Activated CD8-positive, alpha-beta memory T cell treated with anti-CD3 and anti-CD28 coated beads, Interleukin-2, amount 50 U/mL, for 1 hour (primary cell): Measurements from ENCODE around the gene GALNT18.

Experiments
- DNase-seq: peaks from one replicate; pipeline ENCODE4 v3.0.0-alpha.2; 2020; ENCODE audit errors: extremely low read depth

The GALNT18 gene

GRCh38 chr11:11587122-11587521 is 34.7 kb downstream of the GALNT18 start:
- no peak for DNase-seq

GRCh38 chr11:11586465-11586864 is 35.3 kb downstream of the GALNT18 start:
- DNase-seq, result no peak

GRCh38 chr11:11584937-11585336 is 36.9 kb downstream of the GALNT18 start:
- no peak for DNase-seq

- DNase-seq, result no peak
These were observed 37.3 kb downstream of the GALNT18 start for GRCh38 chr11:11584530-11584810.

- DNase-seq, result no peak
These were observed 37.8 kb downstream of the GALNT18 start for GRCh38 chr11:11583801-11584529.

GRCh38 chr11:11582011-11582701 is 39.6 kb downstream of the GALNT18 start:
- no peak for DNase-seq

- DNase-seq, result no peak
These were observed 40.3 kb downstream of the GALNT18 start for GRCh38 chr11:11581481-11581880.

- DNase-seq, result no peak
These were observed 40.9 kb downstream of the GALNT18 start for GRCh38 chr11:11580841-11581411.

- DNase-seq, result no peak
These were observed 41.8 kb downstream of the GALNT18 start for GRCh38 chr11:11580012-11580411.

- no peak for DNase-seq
These were observed 42.5 kb downstream of the GALNT18 start for GRCh38 chr11:11579012-11579988.

- no peak for DNase-seq
These were observed 43.6 kb downstream of the GALNT18 start for GRCh38 chr11:11577932-11578911.

GRCh38 chr11:11577251-11577855 is 44.5 kb downstream of the GALNT18 start:
- no peak for DNase-seq

- no peak for DNase-seq
These were observed 47.2 kb downstream of the GALNT18 start for GRCh38 chr11:11574373-11575287.

- DNase-seq, result no peak
These were observed 49.4 kb downstream of the GALNT18 start for GRCh38 chr11:11572386-11572785.

GRCh38 chr11:11571893-11572292 is 49.9 kb downstream of the GALNT18 start:
- no peak for DNase-seq

GRCh38 chr11:11570823-11571222 is 51.0 kb downstream of the GALNT18 start:
- no peak for DNase-seq

GRCh38 chr11:11569936-11570491 is 51.8 kb downstream of the GALNT18 start:
- no peak for DNase-seq

GRCh38 chr11:11568651-11569229 is 53.1 kb downstream of the GALNT18 start:
- DNase-seq, result no peak
